ENCODE data around the gene NSMCE4A.

DNA sequence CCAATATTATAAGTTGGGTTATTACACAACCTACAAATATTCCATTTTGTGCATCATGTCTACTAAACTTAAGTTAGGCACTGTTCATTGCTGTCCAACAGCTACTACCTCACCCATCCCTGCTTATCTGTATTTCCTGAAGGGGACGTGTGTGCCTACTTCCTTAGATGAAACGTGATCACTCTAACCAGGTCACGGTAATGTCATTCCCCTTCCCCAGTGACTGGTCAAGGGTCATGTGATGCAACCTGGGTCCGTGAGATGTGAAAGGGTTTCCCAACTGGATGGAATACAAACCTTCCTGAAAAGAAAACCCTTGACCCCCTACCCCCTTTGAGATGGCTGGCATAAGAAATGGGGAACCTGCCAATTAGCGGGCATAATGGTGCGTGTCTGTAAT, 1.6 kb upstream of the NSMCE4A start:
- TF ChIP-seq, protein P1, sequence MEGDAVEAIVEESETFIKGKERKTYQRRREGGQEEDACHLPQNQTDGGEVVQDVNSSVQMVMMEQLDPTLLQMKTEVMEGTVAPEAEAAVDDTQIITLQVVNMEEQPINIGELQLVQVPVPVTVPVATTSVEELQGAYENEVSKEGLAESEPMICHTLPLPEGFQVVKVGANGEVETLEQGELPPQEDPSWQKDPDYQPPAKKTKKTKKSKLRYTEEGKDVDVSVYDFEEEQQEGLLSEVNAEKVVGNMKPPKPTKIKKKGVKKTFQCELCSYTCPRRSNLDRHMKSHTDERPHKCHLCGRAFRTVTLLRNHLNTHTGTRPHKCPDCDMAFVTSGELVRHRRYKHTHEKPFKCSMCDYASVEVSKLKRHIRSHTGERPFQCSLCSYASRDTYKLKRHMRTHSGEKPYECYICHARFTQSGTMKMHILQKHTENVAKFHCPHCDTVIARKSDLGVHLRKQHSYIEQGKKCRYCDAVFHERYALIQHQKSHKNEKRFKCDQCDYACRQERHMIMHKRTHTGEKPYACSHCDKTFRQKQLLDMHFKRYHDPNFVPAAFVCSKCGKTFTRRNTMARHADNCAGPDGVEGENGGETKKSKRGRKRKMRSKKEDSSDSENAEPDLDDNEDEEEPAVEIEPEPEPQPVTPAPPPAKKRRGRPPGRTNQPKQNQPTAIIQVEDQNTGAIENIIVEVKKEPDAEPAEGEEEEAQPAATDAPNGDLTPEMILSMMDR (IDR thresholded peaks at IDR 0.05 in 4 of 5, conservative IDR thresholded peaks at IDR 0.05 in 1 of 5), result no peak
- TF ChIP-seq POLR2A (IDR thresholded peaks at IDR 0.05), result no peak
